NCI-H2227 (cell line): ENCODE data around the gene KRTAP5-7.
"Not testable (repeated sequence)": the region's sequence is repeated elsewhere in the genome, so short reads cannot be mapped to it uniquely, and the experiment has no call there.

ENCODE experiments used
- DNase-seq: peaks from one replicate; lab custom pipeline; 2025; ENCODE audit not compliant: unreplicated experiment; lab: John Stamatoyannopoulos, UW

Gene KRTAP5-7

DNA sequence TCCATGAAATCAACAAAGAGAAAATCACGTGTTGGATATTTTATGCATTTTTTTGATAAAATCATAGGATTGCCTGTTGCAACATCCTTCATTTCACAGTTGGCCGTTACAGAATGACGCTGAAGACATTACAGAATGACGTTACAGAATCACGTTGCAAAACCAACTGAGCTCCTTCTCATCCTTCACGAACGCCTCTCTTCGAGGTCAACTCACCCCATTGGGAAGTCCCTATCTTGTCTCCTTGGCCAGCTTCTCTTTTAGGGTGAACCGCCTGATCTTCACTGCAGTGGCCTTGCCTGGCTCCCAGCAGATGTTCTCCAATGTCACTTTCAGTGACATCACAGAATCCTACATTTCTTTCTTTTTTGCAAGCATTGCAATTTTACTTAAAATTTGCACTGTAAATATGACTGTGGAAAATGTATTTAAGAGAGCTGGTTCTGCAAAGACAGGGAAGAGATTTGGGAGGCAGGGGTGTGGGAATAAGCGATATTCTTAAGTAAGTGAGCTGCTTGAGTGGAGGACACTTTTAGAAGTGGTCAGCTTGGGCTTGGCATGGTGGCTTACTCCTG lies 5.1 kb downstream of the KRTAP5-7 start:
- DNase-seq: no peak

- not testable (repeated sequence) for DNase-seq
Measured at GRCh38 chr11:71534711-71535608, 7.9 kb downstream of the KRTAP5-7 start.

DNA sequence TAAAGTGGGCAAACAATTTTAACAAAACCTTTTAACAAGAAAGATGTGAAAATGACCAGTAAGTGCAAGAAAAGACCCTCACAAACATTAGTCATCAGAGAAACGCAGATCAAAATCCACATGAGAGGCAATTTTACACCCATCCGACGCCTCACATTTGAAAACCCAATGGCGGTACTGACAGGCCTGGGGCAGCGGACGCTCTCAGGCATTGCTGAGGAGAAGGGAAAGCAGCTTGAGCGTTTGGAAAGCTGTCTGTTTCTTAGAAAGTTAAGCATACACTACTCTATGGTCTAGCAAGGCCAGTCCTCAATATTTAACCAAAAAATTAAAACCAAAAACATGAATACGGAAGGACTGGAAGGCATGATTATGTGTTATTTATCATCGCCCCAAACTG lies 8.8 kb downstream of the KRTAP5-7 start:
- no peak for DNase-seq

GRCh38 chr11:71537537-71537936 lies 10.5 kb downstream of the KRTAP5-7 start:
- DNase-seq: no peak

DNA sequence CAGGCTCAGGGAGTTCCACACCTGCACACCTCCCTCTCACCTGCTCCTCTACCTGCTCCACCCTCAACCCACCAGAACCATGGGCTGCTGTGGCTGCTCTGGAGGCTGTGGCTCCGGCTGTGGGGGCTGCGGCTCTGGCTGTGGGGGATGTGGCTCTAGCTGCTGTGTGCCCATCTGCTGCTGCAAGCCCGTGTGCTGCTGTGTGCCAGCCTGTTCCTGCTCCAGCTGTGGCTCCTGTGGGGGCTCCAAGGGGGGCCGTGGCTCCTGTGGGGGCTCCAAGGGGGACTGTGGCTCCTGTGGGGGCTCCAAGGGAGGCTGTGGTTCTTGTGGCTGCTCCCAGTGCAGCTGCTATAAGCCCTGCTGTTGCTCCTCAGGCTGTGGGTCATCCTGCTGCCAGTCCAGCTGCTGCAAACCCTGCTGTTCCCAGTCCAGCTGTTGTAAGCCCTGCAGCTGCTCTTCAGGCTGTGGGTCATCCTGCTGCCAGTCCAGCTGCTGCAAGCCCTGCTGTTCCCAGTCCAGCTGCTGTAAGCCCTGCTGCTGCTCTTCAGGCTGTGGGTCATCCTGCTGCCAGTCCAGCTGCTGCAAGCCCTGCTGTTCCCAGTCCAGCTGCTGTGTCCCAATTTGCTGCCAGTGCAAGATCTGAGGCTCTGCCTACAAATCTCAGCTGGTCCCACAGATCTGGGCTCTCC lies 11.1 kb downstream of the KRTAP5-7 start, which contains the start of gene KRTAP5-8:
Gene KRTAP5-8, plus strand, starts transcription at position 49 of the 689 bp plus-strand sequence. Its CDS starts 31 bp downstream, at position 80.
- not testable (repeated sequence) for DNase-seq

GRCh38 chr11:71538666-71538990 lies 11.6 kb downstream of the KRTAP5-7 start:
- no peak for DNase-seq

DNA sequence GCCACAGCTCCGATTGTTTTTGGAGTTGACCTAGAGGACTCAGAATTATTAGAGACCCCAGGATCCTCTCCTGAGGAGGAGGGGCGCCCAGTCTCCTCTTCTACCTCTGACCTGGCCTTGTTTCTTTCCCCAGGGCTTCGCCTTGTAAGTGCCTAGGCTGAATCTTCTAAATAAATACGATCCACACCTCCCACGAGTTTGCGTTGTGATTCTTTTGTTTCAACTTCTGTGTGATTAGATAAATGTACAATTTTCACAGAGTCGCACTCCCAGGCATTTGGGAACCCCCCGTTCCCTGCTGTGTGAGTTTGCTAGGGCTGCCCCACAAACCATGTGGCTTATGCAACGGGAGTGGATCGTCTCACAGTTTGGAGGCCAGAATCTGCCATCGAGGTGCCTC lies 11.9 kb downstream of the KRTAP5-7 start:
- DNase-seq: no peak

DNA sequence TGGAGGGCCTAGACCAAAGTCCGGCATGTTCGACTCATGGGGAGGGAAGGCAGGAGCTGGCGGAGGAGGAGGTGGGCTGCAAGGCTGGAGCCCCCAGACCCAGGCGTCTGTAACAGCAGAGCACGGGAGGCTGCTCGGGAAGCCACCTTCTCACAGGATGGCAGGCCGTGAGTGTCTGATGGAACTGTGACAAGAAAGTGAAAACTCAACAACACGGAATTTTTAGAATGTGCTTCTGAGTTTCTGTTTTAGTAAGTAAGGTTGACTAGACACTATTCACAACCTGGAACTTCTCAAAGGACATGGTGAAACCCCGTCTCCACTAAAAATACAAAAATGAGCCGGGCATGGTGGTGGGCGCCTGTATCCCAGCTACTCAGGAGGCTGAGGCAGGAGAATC lies 12.9 kb downstream of the KRTAP5-7 start:
- not testable (repeated sequence) for DNase-seq

- DNase-seq: not testable (repeated sequence)
Measured at GRCh38 chr11:71540521-71541304, 13.6 kb downstream of the KRTAP5-7 start.

- no peak for DNase-seq
Measured at GRCh38 chr11:71542382-71542781, 15.3 kb downstream of the KRTAP5-7 start.

DNA sequence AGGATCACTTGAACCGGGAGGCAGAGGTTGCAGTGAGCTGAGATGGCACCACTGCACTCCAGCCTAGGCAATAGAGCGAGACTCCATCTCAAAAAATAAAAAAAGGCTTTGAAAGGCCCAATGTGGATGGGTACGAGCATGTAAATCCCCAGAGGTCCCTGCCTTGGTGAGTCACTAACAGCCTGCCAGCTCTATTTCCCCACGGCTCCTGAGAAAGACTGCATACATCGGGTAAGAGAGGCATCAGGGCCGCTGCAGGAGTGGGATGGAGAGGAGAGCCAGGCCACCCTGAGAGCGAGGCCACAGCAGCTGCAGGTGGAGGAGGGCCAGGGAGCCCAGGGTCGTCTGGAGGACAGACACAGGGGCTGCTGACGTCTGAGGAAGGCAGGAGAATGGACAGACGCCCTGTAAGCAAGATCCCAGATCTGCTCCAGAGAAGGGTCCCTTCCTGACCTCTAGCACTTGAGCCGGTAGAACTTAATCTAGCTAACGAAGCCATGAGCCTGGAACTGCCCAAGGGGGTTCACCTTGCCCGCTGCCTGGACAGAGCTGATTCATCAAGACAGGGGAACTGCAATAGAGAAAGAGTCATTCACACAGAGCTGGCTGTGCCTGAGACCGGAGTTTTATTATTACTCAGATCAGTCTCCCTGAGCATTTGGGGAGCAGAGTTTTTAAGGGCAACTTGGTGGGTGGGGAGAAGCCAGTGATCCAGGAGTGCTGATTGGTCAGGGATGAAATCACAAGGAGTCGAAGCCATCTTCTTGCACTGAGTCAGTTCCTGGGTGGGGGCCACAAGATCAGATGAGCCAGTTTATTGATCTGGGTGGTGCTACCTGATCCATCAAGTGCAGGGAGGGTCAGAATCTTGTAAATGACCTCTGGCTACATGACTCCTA lies 16.1 kb downstream of the KRTAP5-7 start:
- no peak for DNase-seq

DNA sequence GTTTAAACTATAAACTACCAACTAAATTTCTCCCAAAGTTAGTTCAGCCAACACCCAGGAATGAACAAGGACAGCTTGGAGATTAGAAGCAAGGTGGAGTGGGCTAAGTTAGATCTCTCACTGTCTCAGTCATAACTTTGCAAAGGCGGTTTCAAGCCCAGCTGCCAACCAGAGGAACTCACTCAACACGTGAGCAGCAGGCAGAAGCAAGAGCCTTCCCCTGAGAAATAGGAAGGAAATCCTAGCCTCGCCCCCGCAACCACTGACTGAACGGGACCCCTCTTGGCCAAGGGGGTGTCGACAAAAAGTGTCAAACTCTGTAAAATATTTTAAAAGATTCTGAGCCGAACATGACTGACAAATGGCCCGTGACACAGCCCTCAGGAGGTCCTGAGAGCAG lies 16.8 kb downstream of the KRTAP5-7 start:
- DNase-seq: no peak

- DNase-seq: no peak
Measured at GRCh38 chr11:71544525-71545214, 17.6 kb downstream of the KRTAP5-7 start.

DNA sequence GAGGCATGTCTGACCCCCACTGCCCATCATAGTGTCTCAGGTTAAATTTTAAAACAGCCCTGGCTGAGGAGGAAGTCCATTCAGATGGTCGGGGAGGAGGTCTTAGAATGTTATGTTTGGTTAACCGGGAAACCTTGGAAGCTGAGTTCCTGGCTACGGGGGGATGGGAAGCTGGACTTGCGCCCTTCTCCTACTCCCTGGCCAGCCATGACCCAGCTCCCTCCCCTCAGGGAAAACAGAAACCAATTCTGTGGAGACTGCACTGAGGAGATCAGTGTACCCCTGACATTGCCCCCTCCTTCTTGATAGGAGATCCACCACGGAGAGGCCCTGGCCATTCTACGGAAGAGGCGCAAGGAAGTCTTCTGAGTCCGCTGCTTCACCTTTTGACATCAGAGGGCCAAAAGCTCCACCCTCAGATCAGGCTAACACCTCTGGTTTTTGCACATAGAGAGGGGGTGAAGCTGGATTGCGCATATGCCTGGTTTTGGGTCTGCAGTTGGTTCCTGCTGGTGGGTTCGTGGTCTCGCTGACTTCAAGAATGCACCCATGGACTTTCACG lies 18.4 kb downstream of the KRTAP5-7 start:
- DNase-seq: no peak

DNA sequence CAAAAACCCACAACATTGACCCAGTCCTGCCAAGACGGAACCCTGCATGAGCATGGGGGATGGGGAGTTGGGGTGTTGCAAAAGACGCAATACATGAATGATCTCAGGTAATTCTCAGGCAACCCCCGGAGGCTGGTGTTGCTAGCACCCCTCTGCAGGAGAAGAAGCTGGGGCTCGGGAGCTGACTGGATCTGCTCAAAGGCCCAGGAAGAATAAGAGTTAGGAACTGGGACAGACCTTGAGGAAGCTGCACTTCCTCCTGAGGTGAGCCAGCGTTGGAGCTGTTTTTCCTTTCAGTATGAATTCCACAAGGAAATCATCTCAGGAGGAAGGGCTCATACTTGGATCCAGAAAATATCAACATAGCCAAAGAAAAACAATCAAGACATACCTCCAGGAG lies 21.1 kb downstream of the KRTAP5-7 start, which contains the start of gene KRTAP5-9:
Gene KRTAP5-9, plus strand, starts transcription at position 301 of the 400 bp plus-strand sequence. CDS start 238 bp downstream, outside the sequence.
- DNase-seq: no peak

GRCh38 chr11:71548716-71549151 lies 21.7 kb downstream of the KRTAP5-7 start:
- DNase-seq: no peak

DNA sequence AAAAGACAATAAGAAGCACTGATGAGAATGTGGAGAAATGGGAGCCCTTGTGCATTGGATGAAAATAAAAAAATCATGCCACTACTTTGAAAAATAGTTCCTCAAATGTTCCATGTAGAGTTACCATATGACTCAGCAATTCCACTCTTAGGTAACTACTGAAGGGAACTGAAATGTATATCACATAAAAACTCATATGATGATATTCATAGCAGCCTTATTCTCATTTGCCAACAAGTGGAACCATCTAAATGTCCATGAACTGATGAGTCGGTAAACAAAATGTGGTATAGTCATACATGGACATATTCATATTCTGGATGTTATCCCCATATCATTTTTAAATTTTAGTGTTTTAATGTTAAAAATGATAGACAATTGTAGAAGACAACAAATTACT lies 24.6 kb downstream of the KRTAP5-7 start:
- DNase-seq: no peak

- DNase-seq: no peak
Measured at GRCh38 chr11:71554996-71555395, 27.9 kb downstream of the KRTAP5-7 start.

DNA sequence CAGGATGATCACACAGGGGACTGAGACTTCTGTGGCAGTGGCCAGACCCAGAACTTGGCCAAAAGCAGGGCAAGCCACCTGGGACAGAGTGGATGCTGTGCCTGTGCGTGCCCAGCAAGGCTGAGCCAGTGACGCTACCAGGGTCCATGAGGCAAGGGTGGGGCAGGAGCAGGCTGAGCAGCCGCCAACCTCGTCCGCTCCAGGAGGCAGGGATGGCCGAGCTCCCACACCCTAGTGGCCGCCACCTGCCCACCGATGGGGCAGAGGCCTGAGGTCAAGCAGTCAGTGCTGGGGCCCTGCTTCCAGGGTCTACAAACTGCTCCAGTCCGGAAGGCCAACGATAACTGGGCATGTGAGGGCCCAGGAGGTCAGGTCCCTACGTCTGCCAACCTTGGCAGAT lies 28.4 kb downstream of the KRTAP5-7 start:
- no peak for DNase-seq
